GM19351 (cell line): ENCODE measurements around the gene HLA-A.
"Not testable (repeated sequence)": the region's sequence is repeated elsewhere in the genome, so short reads cannot be mapped to it uniquely, and the experiment has no call there.

ENCODE experiments used
- ATAC-seq: cut with Tn5 transposase; IDR thresholded peaks from one replicate; pipeline ENCODE4 v1.9.1; 2021; ENCODE audit warnings: mild to moderate bottlenecking, moderate library complexity; ENCODE audit not compliant: unreplicated experiment

Gene HLA-A

DNA sequence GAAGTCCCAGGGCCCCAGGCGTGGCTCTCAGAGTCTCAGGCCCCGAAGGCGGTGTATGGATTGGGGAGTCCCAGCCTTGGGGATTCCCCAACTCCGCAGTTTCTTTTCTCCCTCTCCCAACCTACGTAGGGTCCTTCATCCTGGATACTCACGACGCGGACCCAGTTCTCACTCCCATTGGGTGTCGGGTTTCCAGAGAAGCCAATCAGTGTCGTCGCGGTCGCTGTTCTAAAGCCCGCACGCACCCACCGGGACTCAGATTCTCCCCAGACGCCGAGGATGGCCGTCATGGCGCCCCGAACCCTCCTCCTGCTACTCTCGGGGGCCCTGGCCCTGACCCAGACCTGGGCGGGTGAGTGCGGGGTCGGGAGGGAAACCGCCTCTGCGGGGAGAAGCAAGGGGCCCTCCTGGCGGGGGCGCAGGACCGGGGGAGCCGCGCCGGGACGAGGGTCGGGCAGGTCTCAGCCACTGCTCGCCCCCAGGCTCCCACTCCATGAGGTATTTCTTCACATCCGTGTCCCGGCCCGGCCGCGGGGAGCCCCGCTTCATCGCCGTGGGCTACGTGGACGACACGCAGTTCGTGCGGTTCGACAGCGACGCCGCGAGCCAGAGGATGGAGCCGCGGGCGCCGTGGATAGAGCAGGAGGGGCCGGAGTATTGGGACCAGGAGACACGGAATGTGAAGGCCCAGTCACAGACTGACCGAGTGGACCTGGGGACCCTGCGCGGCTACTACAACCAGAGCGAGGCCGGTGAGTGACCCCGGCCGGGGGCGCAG lies at the start of gene HLA-A:
HLA-A (plus strand) TSS at position 258 of the 778 bp plus-strand sequence; CDS start at position 280, 22 bp downstream.
- peak; percentile 91 for ATAC-seq

- no peak for ATAC-seq
These were observed 49.6 kb upstream of the HLA-A start for GRCh38 chr6:29892696-29893095.

- no peak for ATAC-seq
These were observed 43.1 kb upstream of the HLA-A start for GRCh38 chr6:29899281-29899680.

- no peak for ATAC-seq
These were observed 37.0 kb upstream of the HLA-A start for GRCh38 chr6:29905286-29905685.

- no peak for ATAC-seq
These were observed 34.5 kb upstream of the HLA-A start for GRCh38 chr6:29907637-29908340.

- ATAC-seq: no peak
These were observed 34.0 kb upstream of the HLA-A start for GRCh38 chr6:29908341-29908662.

GRCh38 chr6:29908710-29909109 lies 33.6 kb upstream of the HLA-A start:
- no peak for ATAC-seq

DNA sequence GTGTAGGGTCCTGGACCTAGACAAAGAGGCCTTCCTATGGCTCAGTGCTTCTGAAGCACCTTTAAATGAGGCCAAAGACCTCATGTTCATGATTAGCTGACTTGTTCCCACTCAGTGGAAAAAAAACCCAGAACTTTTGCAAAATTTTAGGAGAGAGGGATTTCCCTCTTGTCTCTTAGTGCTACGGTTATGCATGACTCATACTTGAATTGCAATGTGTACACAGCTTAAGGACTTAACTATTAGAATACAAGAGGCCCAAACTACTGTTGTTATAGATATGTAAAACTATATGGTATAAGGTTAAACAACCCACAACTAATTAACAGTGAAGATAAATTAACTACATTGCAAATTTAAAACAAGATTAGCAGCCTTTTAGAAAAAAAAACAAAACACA lies 32.3 kb upstream of the HLA-A start:
- no peak for ATAC-seq

- ATAC-seq: no peak
These were observed 29.5 kb upstream of the HLA-A start for GRCh38 chr6:29912840-29913239.

GRCh38 chr6:29916741-29917140 lies 25.6 kb upstream of the HLA-A start:
- ATAC-seq: no peak

DNA sequence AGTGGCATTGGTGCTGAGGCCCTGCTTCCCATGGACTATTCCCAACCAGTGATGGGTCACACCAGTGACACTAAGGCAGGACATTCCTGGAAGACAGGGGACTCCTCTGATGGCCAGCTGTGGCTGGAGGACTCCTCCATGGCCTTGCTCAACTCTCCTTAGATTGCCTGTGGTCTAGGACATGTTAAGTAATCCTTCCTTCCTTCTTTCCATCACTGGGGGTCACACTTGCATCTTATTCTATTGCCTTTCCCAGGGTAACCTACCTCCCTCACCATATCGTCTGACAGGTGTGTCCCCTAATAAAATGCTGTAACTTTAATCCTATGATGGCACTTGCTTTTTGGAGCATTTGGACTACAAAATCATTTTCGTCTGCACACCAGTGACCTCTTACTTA lies 24.5 kb upstream of the HLA-A start:
- no peak for ATAC-seq

DNA sequence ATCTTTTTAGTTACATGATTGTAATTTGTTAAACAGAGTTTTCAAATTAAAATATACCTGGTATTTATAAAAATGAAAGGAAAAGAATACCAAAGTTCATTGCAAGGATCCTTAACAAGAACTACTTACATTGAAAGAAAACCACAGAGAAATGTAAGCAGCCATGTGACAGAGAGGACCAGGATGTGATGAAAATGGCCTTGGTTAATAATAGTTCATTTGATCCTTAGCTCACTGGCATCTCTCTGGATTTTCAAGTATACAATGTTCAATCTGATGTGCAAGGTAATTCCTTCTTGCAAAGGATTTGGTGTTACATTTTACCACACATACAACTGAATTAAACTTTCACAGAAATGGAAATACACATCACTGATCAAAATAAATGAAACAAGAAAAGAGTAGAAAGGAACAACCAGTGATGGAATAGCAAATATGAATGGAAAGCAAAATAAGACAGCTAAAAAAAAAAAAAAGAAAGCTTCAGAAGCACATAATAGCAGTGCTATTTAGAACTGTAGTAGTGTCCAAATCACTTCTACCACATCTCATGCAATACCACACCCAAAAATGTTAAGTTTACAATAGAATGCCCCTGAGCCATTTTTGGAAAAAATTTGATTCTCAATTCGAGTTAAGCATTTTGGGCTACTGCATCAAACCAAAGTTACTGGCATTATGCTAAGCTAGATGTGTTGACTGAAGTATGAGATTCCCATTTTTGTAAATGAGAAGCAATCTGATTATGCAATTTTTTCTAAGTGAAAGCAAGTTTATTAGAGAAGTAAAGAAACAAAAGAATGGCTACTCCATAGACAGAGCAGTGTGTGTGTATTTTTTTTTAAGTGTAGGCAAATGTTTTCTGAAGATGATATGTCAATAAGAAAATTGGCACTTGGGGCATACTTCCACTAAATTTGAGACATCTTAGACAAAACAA lies 22.6 kb upstream of the HLA-A start:
- no peak for ATAC-seq

DNA sequence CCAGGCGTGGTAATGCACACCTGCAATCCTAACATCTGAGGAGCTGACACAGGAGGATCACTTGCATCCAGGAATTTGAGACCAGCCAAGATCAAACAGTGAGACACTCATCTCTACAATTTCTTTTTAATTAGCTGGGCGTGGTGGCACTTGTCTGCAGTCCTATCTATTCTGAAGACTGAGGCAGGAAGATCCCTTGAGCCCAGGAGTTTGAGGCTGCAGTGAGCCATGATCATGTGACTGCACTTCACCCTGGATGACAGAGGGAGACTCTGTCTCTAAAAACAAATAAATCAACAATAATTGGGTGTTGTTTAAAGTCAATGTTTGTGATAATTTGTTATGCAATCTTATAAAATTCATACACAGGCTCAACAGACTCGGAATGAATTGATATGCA lies 18.0 kb upstream of the HLA-A start:
- ATAC-seq: no peak

GRCh38 chr6:29924731-29925130 lies 17.6 kb upstream of the HLA-A start:
- no peak for ATAC-seq

- ATAC-seq: no peak
These were observed 17.0 kb upstream of the HLA-A start for GRCh38 chr6:29925321-29925720.

DNA sequence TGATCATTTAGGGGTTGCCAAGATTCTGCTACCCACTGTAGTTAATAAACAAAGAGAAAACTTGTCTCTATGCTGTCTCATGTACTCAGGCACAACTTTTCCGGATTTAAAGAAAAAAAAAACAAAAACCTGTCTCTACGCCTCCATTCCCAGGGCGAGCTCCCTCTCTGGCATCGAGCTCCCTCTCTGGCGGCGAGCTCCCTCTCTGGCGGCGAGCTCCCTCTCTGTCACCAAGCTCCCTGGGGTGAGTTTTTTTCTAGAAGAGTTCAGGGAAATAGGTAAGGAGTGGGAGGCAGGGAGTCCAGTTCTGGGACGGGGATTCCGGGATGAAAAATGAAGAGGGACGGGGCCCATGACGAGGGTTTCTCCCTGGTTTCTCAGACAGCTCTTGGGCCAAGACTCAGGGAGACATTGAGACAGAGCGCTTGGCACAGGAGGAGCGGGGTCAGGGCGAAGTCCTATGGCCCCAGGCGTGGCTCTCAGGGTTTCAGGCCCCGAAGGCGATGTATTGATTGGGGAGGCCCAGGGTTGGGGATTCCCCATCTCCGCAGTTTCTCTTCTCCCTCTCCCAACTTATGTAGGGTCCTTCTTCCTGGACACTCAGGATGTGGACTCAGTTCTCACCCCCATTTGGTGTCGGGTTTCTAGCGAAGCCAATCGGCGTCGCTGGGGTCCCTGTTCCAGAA lies 16.5 kb upstream of the HLA-A start:
- peak; percentile 15 for ATAC-seq

DNA sequence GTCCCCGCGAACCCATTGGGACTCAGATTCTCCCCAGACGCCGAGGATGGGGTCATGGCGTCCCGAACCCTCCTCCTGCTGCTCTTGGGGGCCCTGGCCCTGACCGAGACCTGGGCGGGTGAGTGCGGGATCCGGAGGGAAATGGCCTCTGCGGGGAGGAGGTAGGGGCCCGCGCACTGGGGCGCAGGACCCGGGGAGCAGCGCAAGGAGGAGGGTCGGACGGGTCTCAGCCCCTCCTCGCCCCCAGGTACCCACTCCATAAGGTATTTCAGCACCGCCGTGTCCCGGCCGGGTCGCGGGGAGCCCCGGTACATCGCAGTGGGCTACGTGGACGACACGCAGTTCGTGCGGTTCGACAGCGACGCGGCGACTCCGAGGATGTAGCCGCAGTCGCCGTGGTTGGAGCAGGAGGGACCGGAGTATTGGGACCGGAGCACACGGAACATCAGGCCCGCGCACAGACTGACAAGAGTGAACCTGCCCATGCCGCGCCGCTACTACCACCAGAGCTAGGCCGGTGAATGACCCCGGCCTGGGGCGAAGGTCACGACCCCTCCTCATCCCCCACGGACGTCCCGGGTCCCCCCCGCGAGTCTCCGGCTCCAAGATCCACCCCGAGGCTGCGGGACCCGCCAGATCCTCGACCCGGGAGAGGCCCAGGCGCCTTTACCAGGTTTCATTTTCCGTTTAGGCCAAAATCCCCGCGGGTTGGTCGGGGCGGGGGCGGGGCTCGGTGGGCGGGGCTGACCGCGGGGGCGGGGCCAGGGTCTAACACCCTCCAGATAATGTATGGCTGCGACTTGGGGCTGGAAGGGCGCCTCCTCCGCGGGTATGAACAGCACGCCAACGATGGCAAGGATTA lies 15.7 kb upstream of the HLA-A start:
- peak; percentile 79 for ATAC-seq

DNA sequence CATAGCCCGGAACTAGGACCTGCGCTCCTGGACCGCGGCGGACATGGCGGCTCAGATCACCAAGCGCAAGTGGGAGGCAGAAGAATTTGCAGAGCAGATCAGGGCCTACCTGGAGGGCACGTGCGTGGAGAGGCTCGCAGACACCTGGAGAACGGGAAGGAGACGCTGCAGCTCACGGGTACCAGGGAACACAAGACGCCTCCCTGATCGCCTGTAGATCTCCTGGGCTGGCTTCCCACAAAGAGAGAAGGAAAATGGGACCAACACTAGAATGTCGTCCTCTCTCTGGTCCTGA lies 15.1 kb upstream of the HLA-A start:
- ATAC-seq: no peak

- no peak for ATAC-seq
These were observed 14.4 kb upstream of the HLA-A start for GRCh38 chr6:29927841-29928388.

GRCh38 chr6:29930047-29930446 lies 12.3 kb upstream of the HLA-A start:
- ATAC-seq: not testable (repeated sequence)
